GM19328 (cell line): ENCODE measurements around the gene TLE7.

ENCODE experiments used
- ATAC-seq: cut with Tn5 transposase; IDR thresholded peaks from one replicate; pipeline ENCODE4 v1.9.1; 2021; ENCODE audit warnings: mild to moderate bottlenecking, moderate library complexity; ENCODE audit not compliant: unreplicated experiment

TLE7 gene

DNA sequence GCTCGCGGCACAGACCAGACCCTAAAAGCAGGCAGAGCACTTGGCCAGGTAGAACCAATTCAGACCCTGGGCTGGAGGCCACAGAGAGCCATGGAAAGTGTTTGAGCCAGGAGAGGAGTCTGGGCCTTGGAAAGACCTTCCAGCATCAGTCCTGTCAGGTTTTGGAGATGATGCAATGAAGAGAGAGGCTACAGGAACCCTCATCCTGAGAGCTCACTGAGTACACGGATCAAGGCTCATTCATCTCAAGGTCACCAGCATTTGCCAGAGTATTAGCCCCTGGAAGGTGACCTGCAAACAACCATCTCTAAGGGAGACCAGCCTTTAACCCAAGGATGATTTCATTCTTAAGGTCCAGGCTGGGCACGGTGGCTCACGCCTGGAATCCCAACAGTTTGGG lies 27.8 kb downstream of the TLE7 start:
- no peak for ATAC-seq

DNA sequence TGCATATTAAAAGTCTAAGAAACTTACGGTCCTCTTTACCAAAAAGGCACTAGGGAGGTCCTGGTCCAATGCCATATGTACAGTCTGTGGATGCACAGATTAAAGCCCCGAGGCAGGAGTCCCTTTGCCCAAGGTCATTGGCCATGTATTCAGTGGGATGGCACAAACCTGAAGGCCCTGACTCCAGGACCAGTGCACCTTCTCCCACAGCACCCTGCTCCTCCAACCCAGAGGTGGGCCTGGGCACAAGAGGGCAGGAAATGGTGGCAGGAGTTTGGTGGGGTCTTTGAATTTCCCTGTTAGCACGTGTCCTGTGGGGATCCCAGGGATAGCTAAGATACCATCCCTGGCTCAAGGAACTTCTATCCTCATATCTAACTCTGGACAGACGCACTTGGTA lies 28.5 kb downstream of the TLE7 start:
- no peak for ATAC-seq

DNA sequence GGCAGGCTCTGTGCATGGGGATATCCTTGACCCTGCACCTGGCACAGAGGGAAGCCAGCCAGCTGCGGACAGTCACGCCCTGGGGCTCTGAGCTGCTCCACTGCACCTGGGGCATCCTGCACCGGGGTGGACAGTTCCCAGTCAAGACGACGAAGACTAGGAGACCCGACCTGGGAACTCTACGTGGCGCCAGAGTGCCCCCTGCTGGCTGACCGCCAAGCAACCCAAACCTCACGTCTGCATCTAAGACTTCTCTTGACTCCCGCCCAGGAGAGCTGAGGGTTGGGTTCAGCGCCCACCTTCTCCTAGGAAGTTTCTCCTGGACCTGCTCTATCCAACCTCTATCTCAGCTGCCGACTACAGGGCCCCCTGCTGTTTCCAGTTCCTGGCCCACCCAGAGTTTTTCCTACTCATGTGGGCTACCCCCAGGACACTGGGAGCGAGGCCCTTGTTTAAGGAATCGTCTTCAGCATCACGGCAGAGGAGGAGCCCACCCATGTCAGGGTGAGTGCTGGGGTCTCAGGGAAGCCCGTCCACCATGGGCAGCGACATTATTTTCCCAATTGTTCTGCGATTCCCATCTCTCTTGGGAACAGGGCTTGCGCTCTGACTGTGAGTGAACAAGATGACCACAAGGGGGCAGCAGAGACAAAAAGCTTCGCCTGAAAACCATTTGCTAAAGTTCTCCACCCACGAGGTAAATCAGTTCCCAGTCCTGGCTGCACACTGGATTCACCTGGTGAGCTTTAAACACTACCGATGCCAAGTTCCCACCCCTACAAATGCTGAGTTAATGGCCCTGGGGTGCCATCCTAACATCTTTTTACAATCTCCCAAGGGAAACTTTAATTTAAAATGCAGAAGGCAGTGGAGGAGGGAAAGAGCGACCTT lies 29.3 kb downstream of the TLE7 start:
- no peak for ATAC-seq

DNA sequence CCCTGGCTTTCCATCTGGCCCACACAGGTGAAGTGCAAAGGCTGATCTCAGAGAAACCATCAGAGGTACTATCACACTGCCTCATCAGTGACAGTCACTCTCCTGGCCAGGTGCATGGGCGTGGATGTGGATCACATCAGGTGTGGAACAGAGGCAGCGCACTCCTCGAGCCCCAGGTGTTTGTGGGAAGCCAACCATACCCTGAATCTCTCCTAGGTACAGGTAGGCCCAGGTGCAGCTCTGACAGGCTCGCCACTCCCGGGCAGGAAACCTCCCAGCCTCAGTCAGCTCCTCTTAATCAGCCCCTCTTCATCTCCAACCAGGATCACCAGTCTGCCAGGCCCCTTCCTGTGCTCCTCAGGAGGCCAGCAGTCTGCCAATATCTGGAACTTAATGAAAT lies 31.7 kb downstream of the TLE7 start:
- no peak for ATAC-seq

DNA sequence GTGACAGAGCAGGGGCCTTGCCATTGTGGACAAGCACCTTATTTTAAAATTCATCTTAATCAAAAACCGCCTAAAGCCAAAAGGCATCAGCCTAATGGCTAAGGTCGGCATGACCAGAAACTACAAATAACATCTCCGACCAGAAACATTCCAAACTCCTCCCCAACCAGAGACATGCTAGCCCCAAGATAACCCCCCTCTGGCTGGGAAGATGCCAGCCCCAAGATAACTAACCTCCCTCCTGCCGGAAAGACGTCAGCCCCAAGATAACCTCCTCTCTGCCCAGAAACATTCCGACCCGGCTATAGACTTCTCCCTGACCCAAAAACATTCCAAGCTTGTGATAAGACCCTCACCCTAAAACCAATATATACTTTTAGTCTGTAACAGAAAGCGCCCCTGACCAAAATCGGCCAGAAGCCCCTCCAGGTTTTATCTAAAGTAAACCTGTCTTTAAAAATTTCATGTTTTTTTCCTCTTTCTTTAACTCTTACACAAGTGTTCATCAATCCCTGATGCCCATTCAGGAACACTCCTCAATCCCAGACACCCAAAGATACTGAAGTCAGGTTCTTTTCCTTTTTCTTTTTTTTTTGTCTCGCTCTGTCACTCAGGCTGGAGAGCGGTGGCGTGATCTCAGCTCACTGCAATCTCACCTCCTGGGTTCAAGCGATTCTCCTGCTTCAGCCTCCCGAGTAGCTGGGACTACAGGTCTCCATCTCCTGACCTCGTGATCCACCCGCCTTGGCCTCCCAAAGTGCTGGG lies 32.7 kb downstream of the TLE7 start:
- ATAC-seq = no peak

DNA sequence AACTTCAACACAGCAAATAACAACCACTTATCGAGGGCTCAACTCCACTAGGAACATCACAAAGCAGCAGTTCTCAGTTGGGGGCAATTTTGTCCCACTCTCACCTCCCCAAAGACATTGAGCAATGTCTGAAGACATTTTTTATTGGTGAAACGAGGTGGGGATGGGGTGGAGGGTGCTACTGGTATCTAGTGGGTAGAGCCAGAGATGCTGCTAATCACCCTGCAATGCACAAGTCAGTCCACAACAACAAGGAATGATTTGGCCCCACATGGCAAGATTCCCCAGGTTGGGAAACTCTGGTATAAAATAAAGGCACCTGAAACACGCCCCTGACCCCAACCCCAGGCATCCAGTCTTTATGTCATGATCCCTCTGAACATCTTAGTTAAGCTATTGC lies 33.3 kb downstream of the TLE7 start:
- no peak for ATAC-seq

DNA sequence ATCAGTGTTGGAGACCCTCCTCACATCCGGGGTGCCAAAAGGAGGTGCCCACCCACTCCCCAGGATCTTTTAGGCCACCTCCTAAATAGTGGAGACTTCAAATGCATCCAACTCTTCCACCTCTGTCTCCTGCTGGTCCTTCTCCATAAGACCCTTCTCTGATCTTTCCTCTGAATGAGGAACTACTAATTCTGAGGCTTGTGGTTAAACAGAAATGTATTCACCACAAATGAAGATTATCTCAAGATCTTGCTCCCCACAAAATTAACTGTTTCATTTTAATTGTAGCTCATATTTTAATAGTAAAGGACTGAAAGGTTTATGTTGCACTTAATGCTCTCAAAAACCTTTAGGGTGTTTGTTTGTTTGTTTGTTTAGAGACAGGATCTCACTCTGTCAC lies 34.1 kb downstream of the TLE7 start:
- ATAC-seq = no peak

DNA sequence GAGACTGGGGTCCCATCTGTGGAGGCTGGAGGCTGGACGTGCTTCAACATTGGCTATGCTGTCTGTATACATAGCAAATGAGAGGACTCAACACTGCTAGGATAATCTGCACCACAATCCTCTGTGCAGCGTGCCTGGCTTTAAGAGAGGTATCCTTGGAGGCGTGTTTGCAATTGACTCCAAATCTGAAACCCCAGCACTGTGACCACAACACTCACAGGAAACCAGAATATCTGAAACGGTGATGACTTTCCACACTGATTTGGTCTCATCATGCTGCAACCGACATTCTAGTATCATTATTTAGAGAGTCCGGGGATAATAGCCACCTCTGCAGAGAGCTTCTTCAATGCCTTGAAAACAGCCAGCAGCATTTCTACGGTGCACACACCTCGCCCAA lies 35.1 kb downstream of the TLE7 start:
- ATAC-seq = no peak

DNA sequence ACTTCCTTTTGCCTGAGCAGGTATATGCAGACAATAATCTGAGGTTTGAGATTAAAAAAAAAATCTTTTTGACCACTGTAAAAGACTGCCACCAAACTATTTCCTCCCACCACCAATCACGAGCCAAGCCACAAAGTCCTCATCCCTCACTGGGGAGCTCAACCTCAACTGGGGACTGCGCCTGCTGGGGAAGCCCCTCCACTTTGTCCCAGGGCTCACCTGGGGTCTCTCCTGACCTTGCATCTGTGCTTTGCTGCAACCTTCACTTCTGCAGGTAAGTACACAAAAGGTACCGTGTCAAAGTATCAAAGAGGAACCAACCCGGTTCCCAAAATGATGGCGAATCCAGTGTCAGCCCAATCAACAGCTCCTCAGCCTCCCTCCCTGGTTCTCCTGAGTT lies 35.5 kb downstream of the TLE7 start:
- no peak for ATAC-seq

DNA sequence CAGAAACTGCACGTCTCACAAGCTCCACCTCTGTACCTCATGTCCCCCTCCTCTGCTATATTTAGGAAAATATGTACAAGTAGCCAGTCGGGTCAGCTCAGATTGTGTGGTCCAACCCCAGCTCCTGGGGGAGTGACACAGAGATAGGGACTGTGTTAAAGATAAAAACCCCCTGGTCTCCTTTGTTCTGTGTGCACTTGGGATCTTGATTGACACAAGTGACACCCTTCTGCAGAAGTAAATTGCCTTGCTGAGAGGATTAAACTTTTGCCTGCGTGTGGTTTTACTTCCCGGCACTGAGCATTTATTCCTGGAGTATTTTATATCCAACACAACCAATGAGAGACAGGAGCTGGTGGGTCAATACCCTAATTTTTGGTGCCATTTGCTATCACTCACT lies 37.5 kb downstream of the TLE7 start:
- no peak for ATAC-seq

DNA sequence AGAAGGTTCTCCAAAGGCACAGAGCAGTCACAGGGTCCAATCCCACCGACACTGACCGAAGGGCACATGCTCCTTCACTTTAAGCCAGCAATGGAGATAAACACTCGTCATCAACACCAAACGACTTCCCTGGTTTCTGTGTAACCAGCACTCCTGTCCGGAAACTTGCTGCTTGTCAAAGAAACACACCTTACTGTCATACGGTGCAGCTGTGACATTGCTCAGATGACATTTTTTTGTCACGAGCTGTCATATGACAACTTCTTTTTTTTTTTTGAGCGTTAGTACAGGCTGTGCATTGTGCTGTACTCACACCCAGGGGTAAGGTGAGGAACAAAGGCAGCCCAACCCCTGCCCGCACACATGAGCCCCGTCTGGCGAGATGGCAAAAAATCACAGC lies 39.2 kb downstream of the TLE7 start:
- no peak for ATAC-seq

DNA sequence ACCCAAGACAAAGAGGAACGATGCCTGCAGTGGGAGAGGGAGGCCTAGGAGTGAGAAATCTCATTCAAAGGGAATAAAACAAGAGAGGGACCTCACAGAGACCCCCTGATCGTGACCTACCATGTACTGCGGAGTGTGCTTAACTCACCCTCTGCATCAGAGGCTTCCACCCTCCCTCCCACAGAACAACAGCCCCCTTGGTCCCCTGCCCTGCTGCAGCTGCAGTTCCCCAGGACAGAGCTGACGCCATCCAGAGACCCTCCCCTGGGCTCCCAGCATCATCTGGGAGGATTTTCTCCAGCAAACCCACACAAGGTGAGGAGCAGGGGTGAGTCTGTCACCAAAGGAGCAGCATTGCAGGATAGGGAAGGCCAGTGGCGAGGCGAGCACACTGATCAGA lies 39.8 kb downstream of the TLE7 start:
- no peak for ATAC-seq

DNA sequence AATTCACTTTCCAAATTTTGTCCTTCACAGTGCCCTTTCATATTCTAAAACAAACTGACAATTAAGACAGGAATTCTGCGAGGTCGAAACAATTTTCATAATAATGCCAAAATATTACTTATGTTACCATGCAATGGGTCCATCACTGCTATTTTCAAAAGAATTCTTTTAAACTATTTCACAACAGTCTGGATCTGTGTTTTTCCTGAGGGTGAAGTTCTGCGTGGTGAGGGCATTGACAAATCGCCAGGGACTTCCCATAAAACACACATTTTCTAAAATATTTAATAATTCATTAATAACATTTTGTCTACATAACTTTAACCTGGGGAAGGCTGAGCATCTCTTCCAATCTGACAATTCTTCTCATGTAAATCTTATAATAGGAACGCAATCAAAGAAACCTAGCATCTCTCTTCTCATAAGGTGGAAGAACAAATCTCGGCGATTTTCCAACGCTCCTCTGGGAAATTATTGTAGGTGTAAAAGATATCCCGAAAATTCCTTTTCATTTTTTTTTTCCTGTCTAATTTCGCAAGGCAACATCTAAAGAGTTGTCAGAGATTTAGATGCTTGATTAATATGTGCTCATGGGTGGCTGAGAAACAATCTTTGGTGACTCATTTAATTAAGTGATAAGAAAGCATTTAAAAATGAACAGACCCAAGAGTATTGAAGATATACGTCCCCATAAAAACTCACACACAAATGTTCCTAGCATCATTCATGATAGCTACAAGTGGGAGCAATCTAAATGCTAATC lies 41.9 kb downstream of the TLE7 start:
- no peak for ATAC-seq

DNA sequence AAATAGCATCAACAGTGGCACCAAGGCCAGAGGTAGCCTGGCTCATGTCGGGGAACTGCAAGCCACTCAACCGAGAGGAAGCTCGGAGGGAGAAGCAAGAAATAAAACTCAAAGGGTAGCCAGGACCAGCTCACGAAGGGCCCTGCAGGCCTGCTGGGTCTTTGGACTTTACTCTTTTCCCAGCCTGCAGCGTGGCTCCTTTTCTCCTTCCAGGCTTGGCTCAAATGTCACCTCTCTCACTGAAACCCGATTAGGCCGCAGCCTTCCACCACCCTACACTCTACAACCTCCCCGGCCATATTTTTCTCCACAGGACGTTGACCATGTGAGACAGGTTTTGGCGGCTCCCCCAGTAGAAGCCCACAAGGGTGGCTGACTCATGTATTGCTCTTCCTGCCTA lies 45.3 kb downstream of the TLE7 start:
- no peak for ATAC-seq

DNA sequence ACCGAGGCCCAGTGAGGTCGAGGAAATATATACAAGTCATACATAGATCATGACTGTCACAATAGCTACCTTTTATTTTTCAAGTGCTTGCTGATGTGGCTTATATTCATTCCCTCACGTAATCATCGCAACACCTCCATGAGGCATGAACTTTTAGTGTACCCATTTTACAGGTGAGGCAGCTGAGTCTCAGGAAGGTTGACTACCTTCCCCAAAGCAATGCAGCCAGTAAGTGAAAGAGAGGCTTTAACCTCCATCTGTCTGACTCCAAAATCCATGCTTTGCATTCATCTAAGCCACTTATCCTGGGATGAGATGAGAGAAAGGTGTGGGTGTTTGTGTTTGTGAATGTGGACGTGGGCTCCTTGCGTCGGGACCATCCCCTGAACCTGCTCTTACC lies 52.5 kb downstream of the TLE7 start:
- no peak for ATAC-seq

DNA sequence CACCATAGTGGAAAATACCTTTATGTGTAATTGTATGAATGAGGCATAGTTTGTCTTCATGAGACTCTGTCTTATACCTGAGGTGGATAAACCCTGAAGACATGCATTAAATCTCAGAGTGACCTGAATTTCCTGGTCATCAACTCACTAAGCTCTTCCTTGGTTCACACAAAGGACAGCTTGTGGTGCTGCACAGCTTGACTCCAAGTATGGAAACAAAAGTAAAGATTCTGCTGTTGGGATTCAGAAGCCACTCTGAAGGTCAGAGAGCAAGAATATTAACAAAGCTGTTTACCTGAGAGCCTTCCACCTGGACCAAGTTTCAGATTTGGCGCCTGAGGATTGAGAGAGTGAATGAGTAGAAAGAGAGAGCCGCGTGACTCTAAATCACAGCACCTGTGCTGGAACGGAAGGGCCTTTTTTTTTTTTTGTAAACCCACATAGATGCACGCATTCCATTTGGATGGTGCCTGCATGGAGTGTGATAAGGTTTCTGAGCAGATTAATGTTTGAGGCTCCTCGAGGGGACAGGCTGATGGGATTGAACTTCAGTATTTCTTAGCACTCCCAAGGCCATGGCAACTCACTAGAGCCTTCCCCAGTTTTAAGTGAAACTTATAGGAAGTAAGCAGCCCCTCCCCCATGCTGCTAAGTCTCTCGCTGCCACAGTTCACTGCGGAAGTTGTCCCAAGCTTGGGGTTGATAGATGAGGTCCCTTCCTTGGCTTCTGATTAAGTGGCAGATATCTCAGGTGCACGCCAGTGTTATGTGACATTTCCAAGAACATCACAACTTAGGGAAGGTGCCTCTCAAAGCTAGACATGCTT lies 54.6 kb downstream of the TLE7 start:
- no peak for ATAC-seq

DNA sequence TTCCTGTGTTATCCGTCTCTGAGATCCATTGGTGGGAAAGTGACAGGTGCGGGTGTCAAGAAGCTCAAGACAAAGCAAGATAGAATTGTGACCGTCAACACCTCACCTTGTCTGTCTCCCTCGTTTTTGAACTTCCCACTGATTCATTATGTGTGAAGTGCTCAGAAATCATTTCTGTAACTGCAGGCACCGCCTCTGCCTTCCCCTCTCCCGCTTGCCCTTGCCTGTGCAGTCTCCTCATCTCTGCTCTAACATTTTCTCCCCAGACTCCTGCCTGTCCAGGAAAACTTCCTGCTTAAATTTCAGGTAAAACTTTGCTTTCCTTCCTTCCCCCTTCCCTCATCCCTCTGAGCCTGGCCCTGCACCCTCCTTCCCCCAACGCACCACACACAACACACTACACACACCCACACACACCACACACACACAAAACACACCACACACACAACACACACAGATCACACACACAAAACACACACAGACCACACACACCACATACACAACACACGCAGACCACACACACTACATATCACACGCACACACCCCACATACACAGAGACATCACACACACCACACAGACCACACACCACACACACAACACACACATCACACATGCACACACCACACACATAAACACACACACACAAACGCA lies 57.7 kb downstream of the TLE7 start:
- ATAC-seq = no peak

DNA sequence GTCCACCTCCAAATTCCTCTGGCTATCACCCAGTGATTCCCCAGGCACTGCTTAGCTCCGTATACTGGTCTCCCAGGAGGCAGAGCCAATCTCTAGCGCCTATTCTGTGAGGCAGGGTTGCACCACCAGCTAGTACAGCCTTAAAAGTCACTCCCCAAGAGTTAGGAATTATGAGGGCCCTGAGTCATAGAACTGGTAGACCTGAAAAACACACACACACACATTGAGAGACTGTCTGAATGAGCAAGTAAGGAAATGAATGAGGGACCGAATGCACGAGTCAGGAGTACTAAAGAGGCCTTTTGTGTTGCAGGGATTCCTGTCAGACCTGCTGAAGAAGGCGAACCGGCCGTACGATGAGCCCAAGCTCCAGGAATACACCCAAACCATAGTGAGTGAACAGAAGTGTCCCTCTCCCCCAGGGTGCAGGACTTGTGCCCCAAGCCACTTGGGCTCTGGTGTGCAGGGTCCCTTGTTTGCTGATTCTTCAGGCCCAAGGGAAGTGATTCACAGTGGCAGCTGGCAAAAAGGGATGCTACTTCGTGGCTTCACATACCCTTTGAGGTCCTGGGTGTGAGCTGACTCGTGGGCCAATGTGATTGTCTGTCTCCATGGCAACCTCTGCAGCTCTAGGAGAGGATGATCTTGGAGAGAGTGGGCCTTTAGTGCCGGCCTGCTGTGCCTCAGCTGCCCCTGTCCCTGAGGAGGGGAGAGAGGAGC lies 58.6 kb downstream of the TLE7 start:
- no peak for ATAC-seq

DNA sequence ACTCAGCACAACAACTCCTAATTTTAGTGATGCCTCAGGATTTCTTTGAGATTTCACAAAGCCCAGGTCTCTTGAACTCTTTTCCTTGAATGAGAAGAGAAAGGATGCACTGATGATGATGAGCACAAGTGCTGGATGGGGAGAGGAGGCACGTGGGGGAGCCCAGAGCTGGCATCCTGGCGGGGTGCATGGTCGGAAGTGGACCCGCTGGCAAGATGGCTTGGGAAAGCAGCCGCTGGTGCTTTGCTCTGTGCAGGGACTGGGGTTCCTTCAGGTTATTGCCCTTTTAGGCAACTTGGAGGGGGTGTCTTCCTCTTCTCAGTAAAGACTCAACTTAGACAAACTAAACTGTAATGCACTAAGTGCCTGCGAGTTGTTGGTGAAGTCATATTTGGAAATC lies 61.0 kb downstream of the TLE7 start:
- ATAC-seq = no peak
